H1 (cell line): Measurements from ENCODE around the gene IL17A. TPM values are rescaled to one million over a fixed set of nuclear protein-coding genes. Genes with fewer than 3 reads are reported as not detected.

Source experiments
- CTCF ChIA-PET: fragments of 300-600 bp; sonication (Branson Sonifier 250); formaldehyde crosslinking; loops from one replicate; lab custom pipeline; 2021; ENCODE audit not compliant: partially characterized antibody; lab: Charles Lee
- POLR2A ChIA-PET: fragments of 300-600 bp; sonication (Branson Sonifier 250); formaldehyde crosslinking; loops from one replicate; lab custom pipeline; 2021; ENCODE audit warnings: inconsistent platforms; ENCODE audit not compliant: partially characterized antibody; lab: Charles Lee
- DNase-seq, 2 experiments: peaks; one replicate each; pipeline versions ENCODE4 v3.0.0 to v3.0.0-alpha.2; 2010 to 2022; ENCODE audit warnings: low spot score in 2 of 2, low read depth in 1 of 2, mixed read lengths in 1 of 2
- FAIRE-seq: peaks from 2 replicates; lab custom pipeline; 2011; peaks lifted over from hg19 to GRCh38; lab: Jason Lieb, UNC
- H2AFZ ChIP-seq: 2 replicates; pipeline ENCODE4 v1.8.1; 2012; ENCODE audit warnings: low read length, inconsistent platforms
- H2AK5ac ChIP-seq: 2 replicates; pipeline ENCODE4 v1.6.1; 2013; ENCODE audit warnings: low read depth, low read length
- H2BK120ac ChIP-seq: replicated peaks from 2 replicates; pipeline ENCODE3; 2013; ENCODE audit warnings: low read depth, low read length, inconsistent platforms
- H2BK12ac ChIP-seq: 2 replicates; pipeline ENCODE4 v1.6.1; 2013; ENCODE audit warnings: low read depth, low read length
- H2BK15ac ChIP-seq: 2 replicates; pipeline ENCODE4 v1.6.1; 2013; ENCODE audit warnings: low read length
- H2BK20ac ChIP-seq: 2 replicates; pipeline ENCODE4 v1.6.1; 2013; ENCODE audit warnings: low read length
- H2BK5ac ChIP-seq: 2 replicates; pipeline ENCODE4 v1.6.1; 2013; ENCODE audit warnings: low read depth, low read length
- H3K14ac ChIP-seq: 2 replicates; pipeline ENCODE4 v1.6.1; 2013; ENCODE audit warnings: inconsistent platforms; ENCODE audit not compliant: insufficient read length
- H3K18ac ChIP-seq: 2 replicates; pipeline ENCODE4 v1.6.1; 2013; ENCODE audit warnings: low read length; ENCODE audit errors: extremely low read depth
- H3K23ac ChIP-seq: 2 replicates; pipeline ENCODE4 v1.6.1; 2013; ENCODE audit warnings: inconsistent platforms; ENCODE audit not compliant: insufficient read length
- H3K23me2 ChIP-seq: 2 replicates; pipeline ENCODE4 v1.6.1; 2013; ENCODE audit warnings: low read depth, low read length
- H3K27ac ChIP-seq: 2 replicates; pipeline ENCODE4 v1.6.1; 2011; ENCODE audit warnings: low read depth, low read length, inconsistent platforms
- H3K27me3 ChIP-seq, 4 experiments: replicated peaks in 1 of 4; 1 replicate in 1 of 4; 2 replicates in 3 of 4; pipeline versions ENCODE4 v1.6.1 to v1.8.1; 2011 to 2013; ENCODE audit warnings: low read length in 3 of 4, mild to moderate bottlenecking in 3 of 4, inconsistent platforms in 2 of 4, mixed read lengths in 2 of 4, moderate library complexity in 1 of 4; ENCODE audit not compliant: control insufficient read depth in 3 of 4, insufficient read depth in 3 of 4; ENCODE audit errors: extremely low read depth in 1 of 4
- H3K36me3 ChIP-seq, 4 experiments: 2 replicates each; pipeline versions ENCODE4 v1.6.1 to v1.8.1; 2011 to 2013; ENCODE audit warnings: mild to moderate bottlenecking in 4 of 4, low read length in 3 of 4, moderate library complexity in 2 of 4, control low read depth in 1 of 4, inconsistent platforms in 1 of 4; ENCODE audit not compliant: insufficient read depth in 4 of 4, control insufficient read depth in 2 of 4
- H3K4ac ChIP-seq: replicated peaks from 2 replicates; pipeline ENCODE3; 2013; ENCODE audit warnings: low read length, low read depth, mixed read lengths, inconsistent platforms; ENCODE audit not compliant: insufficient read length
- H3K4me1 ChIP-seq, 4 experiments: replicated peaks in 1 of 4; 1 replicate in 1 of 4; 2 replicates in 3 of 4; pipeline versions ENCODE4 v1.6.1 to v1.8.1; 2011 to 2013; ENCODE audit warnings: low read length in 3 of 4, inconsistent platforms in 2 of 4, mixed read lengths in 1 of 4; ENCODE audit not compliant: insufficient read depth in 4 of 4, control insufficient read depth in 3 of 4
- H3K4me2 ChIP-seq, 2 experiments: 2 replicates each; pipeline versions ENCODE4 v1.6.1 to v1.8.1; 2011 to 2013; ENCODE audit warnings: low read depth in 2 of 2, low read length in 2 of 2, control low read depth in 1 of 2, inconsistent platforms in 1 of 2, mild to moderate bottlenecking in 1 of 2; ENCODE audit not compliant: insufficient read depth in 1 of 2
- H3K4me3 ChIP-seq, 4 experiments: fragments of 200-600, 300-600 bp in 1 of 4; sonication (generic), shearing (Covaris generic), sonication (Bioruptor Twin) in 1 of 4; 2 replicates each; pipeline versions ENCODE4 v1.5.1 to v1.8.1; 2011 to 2016; ENCODE audit warnings: low read length in 4 of 4, low read depth in 3 of 4, control low read depth in 2 of 4, inconsistent platforms in 2 of 4, mild to moderate bottlenecking in 2 of 4, mixed read lengths in 1 of 4, moderate library complexity in 1 of 4; ENCODE audit not compliant: insufficient read depth in 2 of 4; ENCODE audit errors: extremely low read depth in 1 of 4
- H3K56ac ChIP-seq: replicated peaks from 2 replicates; pipeline ENCODE3; 2013; ENCODE audit warnings: low read depth, mild to moderate bottlenecking, mixed read lengths, low read length, inconsistent platforms; ENCODE audit not compliant: insufficient read length
- H3K79me1 ChIP-seq: 2 replicates; pipeline ENCODE4 v1.6.1; 2013; ENCODE audit warnings: low read depth, low read length, control low read depth
- H3K79me2 ChIP-seq, 2 experiments: 2 replicates each; pipeline versions ENCODE4 v1.6.1 to v1.8.1; 2012 to 2013; ENCODE audit warnings: low read length in 2 of 2, mild to moderate bottlenecking in 2 of 2, inconsistent platforms in 1 of 2; ENCODE audit not compliant: insufficient read depth in 2 of 2, control insufficient read depth in 1 of 2
- H3K9ac ChIP-seq, 4 experiments: replicated peaks in 1 of 4; 1 replicate in 1 of 4; 2 replicates in 3 of 4; pipeline versions ENCODE4 v1.6.1 to v1.8.1; 2011 to 2013; ENCODE audit warnings: low read depth in 3 of 4, low read length in 3 of 4, control low read depth in 2 of 4, mild to moderate bottlenecking in 2 of 4, moderate library complexity in 2 of 4, inconsistent platforms in 1 of 4; ENCODE audit errors: extremely low read depth in 1 of 4
- H3K9me3 ChIP-seq, 2 experiments: 2 replicates each; pipeline versions ENCODE4 v1.6.1 to v1.8.1; 2012 to 2013; ENCODE audit warnings: mild to moderate bottlenecking in 2 of 2, moderate library complexity in 2 of 2, control low read depth in 1 of 2, inconsistent platforms in 1 of 2, low read depth in 1 of 2, low read length in 1 of 2, mixed read lengths in 1 of 2; ENCODE audit not compliant: insufficient read depth in 2 of 2
- H4K20me1 ChIP-seq, 2 experiments: replicated peaks in 1 of 2; 2 replicates each; pipeline versions ENCODE3 to v1.8.1; 2011 to 2013; ENCODE audit warnings: inconsistent platforms in 2 of 2, low read length in 2 of 2, mild to moderate bottlenecking in 1 of 2; ENCODE audit not compliant: insufficient read depth in 2 of 2, control insufficient read depth in 1 of 2
- H4K5ac ChIP-seq: 2 replicates; pipeline ENCODE4 v1.6.1; 2013; ENCODE audit warnings: low read length, low read depth, mixed read lengths, inconsistent platforms; ENCODE audit not compliant: insufficient read length
- H4K8ac ChIP-seq: 2 replicates; pipeline ENCODE4 v1.8.0; 2013; ENCODE audit warnings: mild to moderate bottlenecking, moderate library complexity, low read length, inconsistent platforms; ENCODE audit not compliant: insufficient read depth; ENCODE audit errors: extremely low read depth
- H4K91ac ChIP-seq: replicated peaks from 2 replicates; pipeline ENCODE3; 2013; ENCODE audit warnings: low read length, mixed read lengths, inconsistent platforms; ENCODE audit not compliant: insufficient read length
- ASH2L ChIP-seq: fragments of 200-600, 300-600 bp; sonication (generic); IDR thresholded peaks from one replicate; pipeline ENCODE4 v1.7.1; 2017; ENCODE audit warnings: low read length
- EGR1 ChIP-seq: IDR thresholded peaks from 2 replicates; pipeline ENCODE4 v1.6.1; 2011; ENCODE audit warnings: low read depth, low read length, borderline replicate concordance
- EP300 ChIP-seq, 2 experiments: IDR thresholded peaks; 1 replicate in 1 of 2; 2 replicates in 1 of 2; pipeline ENCODE4 v1.6.1; 2011 to 2012; ENCODE audit warnings: low read depth in 2 of 2, low read length in 2 of 2, mild to moderate bottlenecking in 2 of 2, borderline replicate concordance in 1 of 2, inconsistent platforms in 1 of 2, moderate library complexity in 1 of 2
- FOSL1 ChIP-seq: IDR thresholded peaks from 2 replicates; pipeline ENCODE4 v1.6.1; 2011; ENCODE audit warnings: mild to moderate bottlenecking, low read depth, low read length, moderate library complexity; ENCODE audit not compliant: insufficient read depth
- JUN ChIP-seq: IDR thresholded peaks from 2 replicates; pipeline ENCODE4 v1.6.1; 2011; ENCODE audit warnings: low read depth, mild to moderate bottlenecking, improper control_type of control experiment, low read length
- POLR2A ChIP-seq, 2 experiments: IDR thresholded peaks; 1 replicate in 1 of 2; 2 replicates in 1 of 2; pipeline ENCODE4 v1.6.1; 2011; ENCODE audit warnings: low read depth in 2 of 2, low read length in 2 of 2, mild to moderate bottlenecking in 2 of 2; ENCODE audit errors: control extremely low read depth in 1 of 2
- RBBP5 ChIP-seq: IDR thresholded peaks from 2 replicates; pipeline ENCODE4 v1.7.1; 2012; ENCODE audit warnings: low read depth, mild to moderate bottlenecking, inconsistent platforms, low read length, moderate library complexity, borderline replicate concordance
- TAF7 ChIP-seq: optimal IDR thresholded peaks from 2 replicates; pipeline ENCODE3; 2011; ENCODE audit warnings: low read depth, mild to moderate bottlenecking, inconsistent platforms, low read length, moderate library complexity, borderline replicate concordance
- TCF12 ChIP-seq: IDR thresholded peaks from 2 replicates; pipeline ENCODE4 v1.6.1; 2011; ENCODE audit warnings: low read depth, mild to moderate bottlenecking, low read length
- USF2 ChIP-seq: IDR thresholded peaks from 2 replicates; pipeline ENCODE4 v1.6.1; 2011; ENCODE audit warnings: low read length, improper control_type of control experiment
- WGBS, 2 experiments: shearing (Covaris generic) in 1 of 2; methylation state at CpG; one replicate each; pipeline versions ENCODE4 v1.1.6 to v1.1.7; 2013 to 2015; ENCODE audit warnings: low lambda C conversion rate in 2 of 2, mixed read lengths in 2 of 2, inconsistent platforms in 1 of 2, low coverage in 1 of 2, missing lambda C conversion rate in 1 of 2; ENCODE audit not compliant: insufficient replicate concordance in 2 of 2, insufficient coverage in 1 of 2, insufficient read length in 1 of 2; ENCODE audit errors: extremely low coverage in 1 of 2, missing lambda C conversion rate in 1 of 2; 5-methylcytosine and 5-hydroxymethylcytosine counted together
- polyA plus RNA-seq, 7 experiments: library from polyadenylated mRNA; depleted of rRNA in 3 of 7; stranded (reverse) in 5 of 7; unstranded in 2 of 7; fragments of >200 nt in 5 of 7; fragments of 200-250 nt in 2 of 7; gene quantifications; 1 replicate in 5 of 7; 2 replicates in 1 of 7; 4 replicates in 1 of 7; pipeline versions ENCODE4 v1.2.1 to v1.2.3, GENCODE V29; 2011 to 2013; ENCODE audit warnings: missing spikeins in 2 of 7, mixed read lengths in 2 of 7
- total RNA-seq: library from RNA; stranded (reverse); fragmentation: NEBNext Ultra II Directional; extraction: Animal tissue kit (Norgen Biotek cat#: 25700); gene quantifications from 2 replicates; pipeline ENCODE4 v1.2.1, GENCODE V29; 2021

IL17A gene
- total and polyA plus RNA-seq, 2 of the 8 experiments (the other 6 are each of a cell fraction or from before 2014, with no cell fraction given): not detected

GRCh38 chr6:52187098-52187497, 923 bp downstream of the IL17A start:
- POLR2A ChIA-PET: no interaction called here
- TF ChIP-seq JUN (no peak), TCF12 (no peak), FOSL1 (no peak), TAF7 (no peak), USF2 (no peak), EGR1 (no peak), EP300 (IDR thresholded peaks at IDR 0.05; ENCODE audit: borderline replicate concordance in 1 of 2, low read depth in 2 of 2, low read length in 2 of 2) (no peak), RBBP5 (no peak), ASH2L (no peak), POLR2A (IDR thresholded peaks at IDR 0.05; ENCODE audit: control extremely low read depth in 1 of 2, low read depth in 2 of 2, low read length in 2 of 2) (no peak)

More at GRCh38 chr6:52187098-52187497, 923 bp downstream of the IL17A start:
- Histone ChIP-seq H4K91ac (no peak overlapping the region), H2BK5ac (no peak overlapping the region), H3K23ac (no peak overlapping the region), H2AK5ac (no peak overlapping the region), H3K56ac (no peak overlapping the region), H2AFZ (no peak overlapping the region), H2BK12ac (no peak overlapping the region), H3K4me1 (peaks cover 0 to 7% (median 3%) of the 10 kb centered on the region in 4 experiments; a peak in 3 of 7 replicates), H3K27ac (no peak overlapping the region), H3K36me3 (no peaks in the 10 kb centered on the region), H3K18ac (no peak overlapping the region), H3K27me3 (no peaks in the 10 kb centered on the region), H3K23me2 (no peaks in the 10 kb centered on the region; the same call in 1 of the 2 replicates), H3K14ac (no peak overlapping the region), H4K5ac (no peak overlapping the region), H4K8ac (no peak overlapping the region), H3K4me3 (no peak overlapping the region), H2BK15ac (no peak overlapping the region), H3K79me1 (no peaks in the 10 kb centered on the region), H2BK20ac (no peak overlapping the region), H3K4ac (no peak overlapping the region), H4K20me1 (no peaks in the 10 kb centered on the region), H3K9me3 (peaks cover 0 to 3% of the 10 kb centered on the region in 2 experiments; a peak in 2 of 4 replicates), H3K9ac (no peak overlapping the region), H2BK120ac (no peak overlapping the region), H3K4me2 (no peak overlapping the region), H3K79me2 (no peaks in the 10 kb centered on the region)
- DNase-seq: no peak
- WGBS, 2 experiments: 91% methylated on average over 1 of the region's 1 CpG; no CpG with 5 or more reads in 1 of the 2 experiments
- CTCF ChIA-PET: interaction anchor here (1.1 kb wide), 1 partner anchor 47 kb away, joined by 3 read pairs; no protein-coding TSS in a partner anchor
- FAIRE-seq: no peak
